ENCODE data around the gene REXO2. TPM values are rescaled to one million over a fixed set of nuclear protein-coding genes. Genes with fewer than 3 reads are reported as not detected.

The REXO2 gene
- total RNA-seq, 4 donors from 2014 or later = 88.7 to 125 (median 109) TPM

- TF ChIP-seq EP300 (IDR thresholded peaks at IDR 0.05) (no peak), POLR2AphosphoS5 (IDR thresholded peaks at IDR 0.05) (no peak), CTCF (IDR thresholded peaks at IDR 0.05) (no peak), POLR2A (IDR thresholded peaks at IDR 0.05) (no peak)
- Histone ChIP-seq H3K4me1 (peaks cover 35% of the 10 kb centered on the region), H3K4me3 (no peak overlapping the region), H3K9me3 (no peaks in the 10 kb centered on the region), H3K27me3 (no peaks in the 10 kb centered on the region), H3K36me3 (no peaks in the 10 kb centered on the region), H3K27ac (no peak overlapping the region)
- no peak for DNase-seq (ENCODE audit: low spot score in 2 of 2)
- WGBS = 85% methylated on average over 2 of the region's 2 CpGs
Measured at GRCh38 chr11:114397349-114397982, 41.8 kb upstream of the REXO2 start.

GRCh38 chr11:114398303-114398920, 40.9 kb upstream of the REXO2 start:
- no peak for DNase-seq (ENCODE audit: low spot score in 2 of 2)
- 75% methylated on average over 4 of the region's 4 CpGs for WGBS
- H3K4me1 ChIP-seq = peaks cover 44% of the 10 kb centered on the region
- H3K9me3 ChIP-seq = no peaks in the 10 kb centered on the region
- H3K27me3 ChIP-seq = no peaks in the 10 kb centered on the region
- no peaks in the 10 kb centered on the region for H3K36me3 ChIP-seq
- no peak overlapping the region for H3K27ac ChIP-seq
- no peak overlapping the region for H3K4me3 ChIP-seq
- TF ChIP-seq CTCF (IDR thresholded peaks at IDR 0.05) = no peak
- no peak for TF ChIP-seq POLR2A (IDR thresholded peaks at IDR 0.05)
- TF ChIP-seq EP300 (IDR thresholded peaks at IDR 0.05) = no peak
- no peak for TF ChIP-seq POLR2AphosphoS5 (IDR thresholded peaks at IDR 0.05)

- H3K9me3 ChIP-seq = no peaks in the 10 kb centered on the region
- H3K4me1 ChIP-seq = peaks cover 54% of the 10 kb centered on the region
- no peaks in the 10 kb centered on the region for H3K27me3 ChIP-seq
- peak overlapping the region; percentile 85 for H3K4me3 ChIP-seq
- TF ChIP-seq POLR2A (IDR thresholded peaks at IDR 0.05) (no peak), CTCF (IDR thresholded peaks at IDR 0.05) (no peak), EP300 (IDR thresholded peaks at IDR 0.05) (peak; percentile 3)
- DNase-seq (ENCODE audit: low spot score in 2 of 2) = peak in 1 of 2 donors; percentile 88
- 6% methylated on average over 19 of the region's 29 CpGs for WGBS
- no peaks in the 10 kb centered on the region for H3K36me3 ChIP-seq
- H3K27ac ChIP-seq = peak overlapping the region; percentile 98
Measured at GRCh38 chr11:114399490-114400215, 39.6 kb upstream of the REXO2 start.

GRCh38 chr11:114400216-114400914, 38.9 kb upstream of the REXO2 start, which contains the start of the genes C11orf71 and RBM7:
Gene C11orf71, minus strand, starts transcription at chr11:114400511. Its CDS starts 180 bp downstream, at chr11:114400331.
Gene RBM7, plus strand, starts transcription at chr11:114400666. Its CDS starts 6 bp downstream, at chr11:114400672.
- Histone ChIP-seq H3K27ac (peak within 1 kb of the TSS; percentile 98), H3K27me3 (no peaks in the 10 kb centered on the region), H3K36me3 (peaks cover 4% of the 10 kb centered on the region), H3K4me3 (peak within 1 kb of the TSS; percentile 85), H3K9me3 (no peaks in the 10 kb centered on the region), H3K4me1 (peaks cover 54% of the 10 kb centered on the region)
- WGBS = under 1% methylated on average over 30 of the region's 65 CpGs
- peak; percentile 98 to 99 for DNase-seq (ENCODE audit: low spot score in 2 of 2)
- TF ChIP-seq POLR2A (IDR thresholded peaks at IDR 0.05) (peak; percentile 62 to 97), POLR2AphosphoS5 (IDR thresholded peaks at IDR 0.05) (peak; percentile 87 to 92 (median 89)), CTCF (IDR thresholded peaks at IDR 0.05) (no peak), EP300 (IDR thresholded peaks at IDR 0.05) (no peak)

Measured in suprapubic skin (tissue), 4 donors.